Keratinocyte (primary cell): ENCODE results near the gene GOLGA6L4. TPM values are rescaled to one million over a fixed set of nuclear protein-coding genes. Genes with fewer than 3 reads are reported as not detected.
"Not testable (repeated sequence)": the region's sequence is repeated elsewhere in the genome, so short reads cannot be mapped to it uniquely, and the experiment has no call there.

Experiments
- DNase-seq: peaks from one replicate; pipeline ENCODE4 v3.0.0-alpha.2; 2011; ENCODE audit warnings: low read depth, missing footprints, low spot score
- FAIRE-seq: peaks from 2 replicates; lab custom pipeline; 2011; peaks lifted over from hg19 to GRCh38; lab: Jason Lieb, UNC
- H2AFZ ChIP-seq: 2 replicates; pipeline ENCODE4 v1.6.0; 2012; ENCODE audit warnings: low read length, control low read depth, inconsistent platforms; ENCODE audit not compliant: control insufficient read depth
- H3K27ac ChIP-seq: 2 replicates; pipeline ENCODE4 v1.5.1; 2011; ENCODE audit warnings: low read length; ENCODE audit not compliant: control insufficient read depth, insufficient read depth
- H3K27me3 ChIP-seq: 3 replicates; pipeline ENCODE4 v1.6.0; 2011; ENCODE audit warnings: low read length; ENCODE audit not compliant: control insufficient read depth, insufficient read depth; ENCODE audit errors: extremely low read depth
- H3K36me3 ChIP-seq, 2 experiments: 2 replicates in 1 of 2; 3 replicates in 1 of 2; pipeline ENCODE4 v1.5.1; 2011; ENCODE audit warnings: low read length in 2 of 2, mild to moderate bottlenecking in 1 of 2; ENCODE audit not compliant: control insufficient read depth in 2 of 2, insufficient read depth in 2 of 2; ENCODE audit errors: extremely low read depth in 1 of 2
- H3K4me1 ChIP-seq: 3 replicates; pipeline ENCODE4 v1.5.1; 2011; ENCODE audit warnings: low read length; ENCODE audit not compliant: control insufficient read depth, insufficient read depth; ENCODE audit errors: extremely low read depth
- H3K4me2 ChIP-seq: 3 replicates; pipeline ENCODE4 v1.6.0; 2011; ENCODE audit warnings: low read depth, low read length; ENCODE audit not compliant: control insufficient read depth, insufficient read depth; ENCODE audit errors: extremely low read depth
- H3K4me3 ChIP-seq, 3 experiments: fragments of 200-600 bp in 1 of 3; sonication (generic) in 1 of 3; 2 replicates in 2 of 3; 3 replicates in 1 of 3; pipeline ENCODE4 v1.5.1; 2011 to 2016; ENCODE audit warnings: low read length in 3 of 3, mild to moderate bottlenecking in 3 of 3, control low read depth in 2 of 3, inconsistent platforms in 1 of 3, low read depth in 1 of 3, mixed read lengths in 1 of 3, mixed run types in 1 of 3, moderate library complexity in 1 of 3; ENCODE audit not compliant: control insufficient read depth in 2 of 3, insufficient read depth in 2 of 3; ENCODE audit errors: extremely low read depth in 1 of 3
- H3K79me2 ChIP-seq: 2 replicates; pipeline ENCODE4 v1.6.0; 2012; ENCODE audit warnings: low read length; ENCODE audit not compliant: control insufficient read depth, insufficient read depth
- H3K9ac ChIP-seq: 3 replicates; pipeline ENCODE4 v1.6.0; 2011; ENCODE audit warnings: low read length; ENCODE audit not compliant: control insufficient read depth, insufficient read depth; ENCODE audit errors: extremely low read depth
- H3K9me1 ChIP-seq: 3 replicates; pipeline ENCODE4 v1.6.0; 2011; ENCODE audit warnings: low read length; ENCODE audit not compliant: control insufficient read depth, insufficient read depth; ENCODE audit errors: extremely low read depth
- H3K9me3 ChIP-seq: 2 replicates; pipeline ENCODE4 v1.5.1; 2012; ENCODE audit warnings: low read depth, low read length; ENCODE audit not compliant: control insufficient read depth
- H4K20me1 ChIP-seq: 3 replicates; pipeline ENCODE4 v1.6.0; 2011; ENCODE audit warnings: low read length; ENCODE audit not compliant: control insufficient read depth, insufficient read depth; ENCODE audit errors: extremely low read depth
- CTCF ChIP-seq, 3 experiments: IDR thresholded peaks in 1 of 3; conservative IDR thresholded peaks in 1 of 3; optimal IDR thresholded peaks in 1 of 3; 2 replicates in 2 of 3; 3 replicates in 1 of 3; pipeline versions ENCODE3 to v1.5.1; 2011; ENCODE audit warnings: low read length in 3 of 3, mild to moderate bottlenecking in 3 of 3, moderate library complexity in 2 of 3, control low read depth in 1 of 3, inconsistent platforms in 1 of 3; ENCODE audit not compliant: insufficient read depth in 2 of 3; ENCODE audit errors: extremely low read depth in 1 of 3
- dilution Hi-C: fragments of 300-500 bp; cut with MboI; formaldehyde crosslinking; loops from one replicate; pipeline ENCODE4 v1.7.0; 2020; ENCODE audit warnings: low sequenced_read_pairs; ENCODE audit not compliant: extremely low pct_ligation_motif_present
- polyA plus RNA-seq, 5 experiments: library from polyadenylated mRNA; depleted of rRNA in 3 of 5; stranded (reverse) in 3 of 5; stranded (forward) in 1 of 5; unstranded in 1 of 5; fragments of >200 nt; gene quantifications; 1 replicate in 1 of 5; 2 replicates in 3 of 5; 3 replicates in 1 of 5; pipeline versions ENCODE4 v1.2.1 to v1.2.3, GENCODE V29; 2011 to 2012; ENCODE audit warnings: missing spikeins in 2 of 5, low read depth in 1 of 5, low replicate concordance in 1 of 5
- small RNA-seq, 3 experiments: library from RNA; depleted of rRNA; stranded (forward); fragments of <200 nt; gene quantifications; one replicate each; pipeline ENCODE3, GENCODE V24; 2012; ENCODE audit warnings: low read depth in 3 of 3, low replicate concordance in 1 of 3; ENCODE audit not compliant: insufficient read length in 3 of 3

Gene GOLGA6L4
- polyA plus RNA-seq, 1 donor (not counting 4 experiments of a cell fraction or from before 2014, with no cell fraction given): 1.6 TPM

- DNase-seq, H3K36me3 ChIP-seq, H3K27ac ChIP-seq, H2AFZ ChIP-seq, H3K79me2 ChIP-seq, FAIRE-seq, dilution Hi-C loops, H3K4me1 ChIP-seq, H4K20me1 ChIP-seq, H3K4me2 ChIP-seq, H3K9me1 ChIP-seq, H3K9ac ChIP-seq, H3K27me3 ChIP-seq, H3K4me3 ChIP-seq, H3K9me3 ChIP-seq: not testable (repeated sequence)
Measured at GRCh38 chr15:84199865-84200264, 35.7 kb upstream of the GOLGA6L4 start.

- DNase-seq, H2AFZ ChIP-seq, H3K36me3 ChIP-seq, H3K27ac ChIP-seq, H3K79me2 ChIP-seq, H3K4me3 ChIP-seq, H3K9me3 ChIP-seq, FAIRE-seq, H3K27me3 ChIP-seq, dilution Hi-C loops, H4K20me1 ChIP-seq, H3K4me2 ChIP-seq, H3K9me1 ChIP-seq, H3K9ac ChIP-seq, H3K4me1 ChIP-seq: not testable (repeated sequence)
- peak in 1 of 3 experiments; percentile 8 for TF ChIP-seq CTCF (optimal IDR thresholded peaks at IDR 0.05 in 1 of 3, IDR thresholded peaks at IDR 0.05 in 1 of 3, conservative IDR thresholded peaks at IDR 0.05 in 1 of 3; ENCODE audit: extremely low read depth in 1 of 3, insufficient read depth in 2 of 3, low read length in 3 of 3)
Measured at GRCh38 chr15:84246441-84246840, 10.9 kb downstream of the GOLGA6L4 start.

Small RNA genes lying within 50 kb of the gene (small RNA-seq; reads per million reads assigned to genes)
- gene RN7SL331P: 0 reads per million in 3 experiments
- gene UBE2Q2P8: 0 reads per million in 3 experiments
